SW 1271 (cell line): ENCODE results near the gene FAM107A.

Experiments used
- DNase-seq, 2 experiments: peaks; one replicate each; lab custom pipeline; 2025; lab: John Stamatoyannopoulos, UW

The FAM107A gene

DNA sequence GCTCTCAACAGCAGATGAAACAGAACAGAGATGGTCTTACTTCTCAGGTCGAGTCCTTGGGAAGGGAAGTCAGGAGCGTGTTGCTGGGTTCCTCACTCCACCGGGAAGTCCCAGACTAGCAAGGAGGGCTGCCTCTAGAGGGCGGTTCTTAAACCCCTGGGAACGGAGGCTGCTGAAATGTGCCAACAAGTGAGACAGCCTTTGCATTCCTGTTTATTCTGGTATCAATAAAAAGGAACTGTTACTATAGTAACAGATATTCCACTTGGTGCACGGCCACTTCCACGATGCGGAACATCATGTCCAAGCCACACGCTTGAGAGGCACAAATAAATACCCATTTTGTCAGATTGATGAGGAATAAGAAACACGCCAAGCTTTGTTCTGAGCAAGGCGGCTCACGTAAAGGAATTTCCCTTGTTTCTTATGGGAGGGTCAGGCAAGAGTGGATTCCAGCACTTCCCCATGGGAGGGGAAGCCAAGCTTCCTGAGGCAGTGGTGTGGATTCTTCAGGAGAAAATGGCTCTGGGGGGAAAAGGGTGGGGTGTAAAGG is at the start of gene FAM107A:
TSS of gene FAM107A (minus strand) at position 123 of the 553 bp plus-strand sequence. CDS start 7,531 bp downstream, outside the sequence.
- no peak for DNase-seq

DNA sequence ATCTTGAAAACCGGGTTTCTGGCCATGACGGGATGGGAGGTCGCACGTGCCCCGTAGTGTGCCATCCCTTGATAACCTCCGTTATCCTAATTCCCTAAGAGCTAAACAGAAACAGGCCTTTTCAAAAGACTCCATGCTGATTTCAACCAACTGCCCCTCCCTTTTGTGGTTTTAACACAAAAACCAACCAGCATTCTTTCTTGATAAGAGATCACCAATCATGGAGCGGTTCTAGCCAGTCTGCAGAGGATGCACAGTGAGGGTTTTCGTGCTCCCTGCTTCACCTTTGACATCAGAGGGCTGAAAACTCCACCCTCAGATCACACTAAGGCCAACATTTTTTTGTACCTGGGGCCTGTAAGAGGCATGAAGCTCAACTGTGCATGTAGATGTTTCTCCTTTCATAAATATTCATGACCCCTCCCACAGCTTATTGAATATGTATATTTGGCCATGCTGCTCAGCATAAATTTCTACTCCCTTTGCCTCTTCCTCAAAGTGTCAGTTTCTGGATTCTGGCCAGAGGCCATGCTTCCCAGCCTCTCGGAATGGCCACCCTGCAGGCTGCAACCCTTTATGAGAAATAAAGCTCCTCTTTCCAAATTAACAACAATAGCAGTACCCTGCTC is 48.1 kb upstream of the FAM107A start:
- no peak for DNase-seq

DNA sequence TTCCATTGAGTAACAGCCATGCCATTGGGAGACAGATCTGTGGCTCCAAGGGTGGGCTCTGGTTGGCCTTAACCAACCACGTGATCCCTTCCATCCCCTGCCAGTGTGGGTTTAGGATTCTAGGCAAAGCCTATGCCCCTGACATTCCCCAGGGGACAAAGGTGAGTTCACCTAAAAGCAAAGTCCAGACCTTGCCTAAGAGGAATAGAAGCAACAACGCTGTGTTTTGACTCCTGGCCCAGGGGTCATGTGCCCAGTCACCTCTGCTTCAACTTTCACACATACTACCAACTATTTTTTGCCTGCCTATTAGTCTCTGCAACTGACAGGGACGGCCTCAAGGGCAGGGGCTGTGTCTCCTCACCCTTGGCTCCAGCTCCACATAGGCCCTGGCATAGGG is 47.4 kb upstream of the FAM107A start:
- DNase-seq, result no peak

DNA sequence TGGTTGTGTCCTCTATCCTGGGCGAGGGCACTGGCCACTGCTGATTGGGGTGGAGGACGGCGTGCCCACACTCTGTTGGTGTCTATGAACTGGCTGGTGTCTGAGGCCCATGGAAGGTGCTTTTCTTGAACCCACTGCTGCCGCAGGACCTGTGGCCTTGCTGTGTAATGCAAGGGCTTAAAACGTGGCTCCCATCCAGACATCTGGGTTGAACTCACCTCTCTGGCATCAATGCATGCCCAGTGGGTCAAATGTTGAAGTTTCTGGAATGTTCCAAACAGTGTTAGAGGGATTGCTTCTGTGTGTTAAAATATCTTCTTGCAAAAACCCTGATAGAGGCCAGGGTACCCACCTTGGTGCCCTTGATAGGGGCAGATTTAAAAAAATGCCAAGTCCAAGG is 46.8 kb upstream of the FAM107A start:
- no peak for DNase-seq

- no peak for DNase-seq
These were observed 46.3 kb upstream of the FAM107A start for GRCh38 chr3:58623478-58623877.

DNA sequence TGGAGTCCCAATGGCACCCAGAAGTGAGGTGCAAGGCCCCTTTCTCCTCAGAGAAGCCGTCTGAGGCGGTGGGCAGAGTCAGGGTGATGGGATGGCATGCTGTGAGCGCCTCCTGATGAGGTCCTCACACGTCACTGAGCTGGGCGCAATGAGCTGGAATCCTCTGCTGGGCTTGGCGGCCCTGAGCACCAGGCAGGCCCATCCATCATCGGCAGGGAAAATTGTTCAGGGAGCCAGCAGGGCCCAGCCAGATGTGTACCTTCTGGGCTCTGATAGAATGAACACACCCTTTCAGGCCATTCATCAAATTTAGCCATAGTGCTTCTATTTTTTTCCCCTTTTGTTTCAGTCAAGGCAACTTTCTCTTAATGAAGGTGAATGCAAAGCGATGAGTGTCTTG is 45.7 kb upstream of the FAM107A start:
- DNase-seq, result no peak

- no peak for DNase-seq
These were observed 45.2 kb upstream of the FAM107A start for GRCh38 chr3:58622436-58622835.

DNA sequence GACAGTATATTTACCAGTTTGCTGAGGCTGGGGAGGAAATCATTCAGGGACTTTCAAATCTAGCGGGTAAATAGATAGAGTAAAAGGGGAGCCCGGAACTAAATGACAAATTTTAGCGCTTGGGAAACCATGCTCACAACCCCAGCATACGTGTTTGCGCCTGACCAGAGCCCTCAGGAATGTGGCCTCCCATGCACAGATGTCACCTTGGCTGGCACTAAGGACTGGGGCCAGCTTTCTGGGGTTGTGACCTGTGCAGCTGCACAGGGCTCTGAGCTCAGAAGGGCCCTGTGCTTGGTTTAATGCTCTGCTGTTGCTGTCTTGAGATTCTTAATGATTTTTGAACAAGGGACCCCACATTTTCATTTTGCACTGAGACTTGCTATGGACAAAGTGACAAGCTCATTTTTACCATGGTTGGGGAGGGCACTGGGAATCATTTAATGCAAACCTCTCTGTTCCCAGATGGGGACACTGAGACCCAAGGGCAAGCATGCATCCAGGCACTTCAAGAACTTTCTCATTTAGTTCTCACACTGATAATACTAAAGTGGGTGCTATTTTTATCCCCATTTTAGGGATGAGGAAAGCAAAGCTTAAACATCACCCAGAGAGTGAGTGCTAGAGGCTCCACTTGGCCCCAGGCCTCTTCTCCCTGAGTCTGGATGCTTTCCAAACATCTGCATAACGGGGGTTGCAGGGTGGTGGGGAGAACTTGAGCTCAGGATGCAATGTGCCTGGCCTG is 44.1 kb upstream of the FAM107A start:
- DNase-seq, result no peak

- DNase-seq, result no peak
These were observed 43.2 kb upstream of the FAM107A start for GRCh38 chr3:58620421-58620820.

DNA sequence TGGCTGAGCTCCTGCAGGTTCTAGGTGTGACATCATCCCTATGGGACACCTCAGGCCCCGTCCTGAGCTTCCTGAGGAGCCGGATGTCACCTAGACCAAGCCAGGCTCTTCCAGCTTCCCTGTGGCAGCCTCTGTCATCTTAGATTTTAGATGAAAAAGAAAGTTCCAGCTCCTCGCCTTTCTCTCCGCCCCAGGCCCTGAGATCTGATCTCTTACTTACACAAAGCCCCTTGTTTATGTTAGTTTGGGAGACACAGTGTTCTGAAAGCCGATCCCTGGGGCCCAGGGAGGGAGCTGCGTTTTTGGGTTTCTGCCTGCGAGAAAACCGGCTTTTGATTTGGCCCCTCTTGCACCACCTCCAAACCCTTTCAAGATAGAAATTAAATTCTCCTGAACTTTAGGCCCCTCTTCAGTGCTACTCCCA is 40.2 kb upstream of the FAM107A start:
- DNase-seq, result no peak

DNA sequence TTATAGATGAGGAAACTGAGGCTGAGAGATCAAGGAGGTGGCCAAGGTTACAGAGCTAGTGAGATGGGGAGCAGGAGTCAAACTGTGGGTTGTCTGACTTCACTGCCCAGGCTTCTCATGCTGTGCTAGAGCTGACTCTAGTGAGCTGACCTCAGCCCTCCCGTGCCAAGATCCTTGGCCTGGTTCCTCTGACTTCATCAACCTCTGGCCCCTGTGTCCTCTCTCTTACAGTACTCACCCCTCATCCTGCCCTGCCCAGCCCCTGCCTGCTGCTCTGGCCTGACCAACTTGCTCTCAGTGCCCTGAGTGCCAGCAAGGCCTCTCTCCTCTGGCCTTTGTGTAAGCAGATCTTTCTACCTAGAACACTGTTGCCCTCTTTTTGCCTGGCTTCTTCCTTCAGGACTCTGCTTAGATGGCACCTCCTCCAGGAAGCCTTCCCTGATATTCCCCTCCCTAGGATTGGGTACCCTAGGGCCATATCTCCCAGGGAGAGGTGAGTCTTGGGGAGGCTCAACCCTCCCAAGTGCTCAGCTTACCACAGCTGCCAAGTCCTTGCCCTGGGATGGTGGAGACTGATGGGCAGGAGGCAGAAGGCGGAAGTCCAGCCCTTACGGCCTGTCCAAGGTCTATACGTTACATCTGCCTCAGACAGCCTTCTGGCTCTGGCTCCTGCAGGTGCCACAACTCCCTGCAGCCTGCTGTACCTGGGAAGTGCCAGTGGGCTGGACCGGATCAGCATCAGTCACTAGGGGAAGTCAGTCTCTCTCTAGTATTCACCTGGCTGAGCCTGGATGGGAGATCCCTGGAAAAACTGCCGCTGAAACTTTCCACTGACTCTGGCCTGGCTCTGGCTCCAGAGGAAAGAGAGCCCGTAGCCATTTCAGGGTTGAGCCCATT is 36.3 kb upstream of the FAM107A start:
- no peak for DNase-seq

GRCh38 chr3:58612830-58613229 is 35.6 kb upstream of the FAM107A start:
- DNase-seq, result no peak

- no peak for DNase-seq
These were observed 32.8 kb upstream of the FAM107A start for GRCh38 chr3:58609990-58610389.

DNA sequence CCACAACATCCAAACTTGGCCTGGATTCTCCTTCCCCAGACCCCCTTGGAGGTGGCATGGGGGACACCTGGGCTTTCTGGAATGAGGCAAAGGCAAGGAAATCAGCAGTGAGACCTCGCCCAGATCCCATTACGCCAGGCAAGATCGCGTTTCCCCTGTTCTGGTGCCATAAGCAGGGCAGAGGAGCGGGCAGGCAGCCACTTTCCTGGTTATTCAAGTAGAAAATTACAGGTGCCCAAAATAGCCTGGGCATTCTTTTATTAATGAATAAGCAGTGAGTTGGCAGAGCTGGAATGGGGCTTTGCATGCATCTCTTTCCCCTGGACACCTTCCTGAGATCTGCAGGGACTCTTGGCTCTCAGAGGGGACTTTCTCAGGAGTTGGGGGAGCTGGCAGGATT is 31.5 kb upstream of the FAM107A start:
- no peak for DNase-seq

- DNase-seq, result no peak
These were observed 30.6 kb upstream of the FAM107A start for GRCh38 chr3:58607816-58608215.

DNA sequence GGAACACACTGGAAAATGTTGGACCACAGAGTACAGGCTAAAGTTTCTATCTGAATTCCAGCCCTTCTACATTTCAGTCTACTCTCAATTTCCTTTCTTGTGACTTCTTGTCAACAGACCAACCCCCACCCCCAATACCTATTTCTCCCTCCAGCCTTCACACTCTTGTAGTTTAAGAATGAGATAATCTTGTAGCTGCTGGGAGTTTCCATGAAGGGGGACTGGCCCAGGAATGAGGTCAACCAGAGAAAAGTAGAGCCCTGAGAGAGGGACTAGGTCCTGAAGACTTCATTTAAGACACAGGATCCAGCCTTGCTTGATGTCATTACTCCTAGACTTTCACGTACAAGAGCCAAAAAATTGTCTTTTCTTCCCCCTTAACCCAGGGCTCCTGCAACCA is 29.5 kb upstream of the FAM107A start:
- no peak for DNase-seq

DNA sequence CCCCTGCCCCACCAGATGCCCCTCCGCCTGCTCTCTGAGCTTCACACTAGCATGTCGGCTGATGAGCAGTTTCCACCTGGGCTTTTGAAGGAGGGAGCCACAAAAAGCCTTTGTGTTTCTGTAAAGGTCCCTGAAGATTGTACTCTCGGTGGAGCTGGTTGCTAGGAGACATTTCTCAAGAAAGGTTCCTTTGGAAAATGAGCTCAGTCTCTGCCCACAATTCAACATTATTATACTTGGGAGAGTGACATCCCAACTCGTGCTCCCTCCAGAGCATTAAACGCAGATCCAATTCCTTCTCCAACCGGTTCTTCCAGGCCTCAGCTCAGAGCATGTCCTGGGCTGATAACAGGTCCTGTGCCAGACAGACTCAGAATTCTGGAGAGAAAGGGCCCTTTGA is 26.8 kb upstream of the FAM107A start:
- no peak for DNase-seq

DNA sequence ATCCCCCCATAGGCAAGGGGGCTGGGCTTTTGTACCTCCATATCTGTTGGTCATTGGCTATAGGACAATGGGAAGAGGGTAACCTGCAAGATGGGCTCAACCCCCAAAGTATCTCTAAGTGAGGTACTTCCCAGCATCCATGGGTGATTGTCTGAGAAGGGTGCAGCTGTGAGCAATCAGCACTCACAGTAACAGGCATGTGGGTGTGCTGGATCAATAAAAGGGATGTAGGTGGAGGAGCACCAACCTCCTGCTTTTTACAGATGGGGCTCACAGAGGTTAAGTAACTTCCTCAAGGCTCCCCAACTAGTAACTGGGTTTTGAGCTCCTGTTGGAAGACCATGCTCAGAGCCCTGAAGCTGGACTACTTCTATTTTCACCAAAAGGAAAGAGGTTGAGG is 26.4 kb upstream of the FAM107A start:
- DNase-seq, result no peak

GRCh38 chr3:58597770-58598310 is 20.6 kb upstream of the FAM107A start:
- no peak for DNase-seq

- DNase-seq, result no peak
These were observed 19.8 kb upstream of the FAM107A start for GRCh38 chr3:58596834-58597518.

GRCh38 chr3:58594117-58594516 is 16.9 kb upstream of the FAM107A start:
- DNase-seq, result no peak
